ENCODE data around the gene HPS4. TPM values are rescaled to one million over a fixed set of nuclear protein-coding genes. Genes with fewer than 3 reads are reported as not detected.

HPS4 gene
- total RNA-seq, 1 experiment from 2014 or later = 48.1 TPM

GRCh38 chr22:26483043-26483438, 542 bp downstream of the HPS4 start (continued):
- TF ChIP-seq ATF3 (CRISPR knock-in tag; conservative IDR thresholded peaks at IDR 0.05) (no peak), SMAD4 (CRISPR knock-in tag; IDR thresholded peaks at IDR 0.05) (no peak), ZNF671 (CRISPR knock-in tag; IDR thresholded peaks at IDR 0.05) (no peak), CBFB (CRISPR knock-in tag; IDR thresholded peaks at IDR 0.05; ENCODE audit: low read depth) (no peak), SMAD3 (CRISPR knock-in tag; IDR thresholded peaks at IDR 0.05; ENCODE audit: borderline replicate concordance) (no peak), MXD4 (CRISPR knock-in tag; IDR thresholded peaks at IDR 0.05; ENCODE audit: borderline replicate concordance) (no peak)

- H3K27me3 Mint-ChIP-seq (ENCODE audit: low read depth) = no peaks in the 10 kb centered on the region
- peak overlapping the region; percentile 89 for H3K4me3 Mint-ChIP-seq
- DNase-seq (ENCODE audit: low spot score) = no peak
- ATAC-seq = no peak
- POLR2A ChIA-PET = interaction anchor here (2.2 kb wide), 1 partner anchor 175 kb away, joined by 7 read pairs; the partner anchor contains the start of gene MIAT
- TF ChIP-seq IRF2 (CRISPR knock-in tag; IDR thresholded peaks at IDR 0.05; ENCODE audit: borderline replicate concordance, low read depth) (no peak), RORB (CRISPR knock-in tag; IDR thresholded peaks at IDR 0.05) (no peak), ZNF671 (CRISPR knock-in tag; IDR thresholded peaks at IDR 0.05) (no peak), EMX1 (CRISPR knock-in tag; IDR thresholded peaks at IDR 0.05) (no peak), ZNF512 (CRISPR knock-in tag; IDR thresholded peaks at IDR 0.05; ENCODE audit: borderline replicate concordance) (no peak), ZNF317 (CRISPR knock-in tag; IDR thresholded peaks at IDR 0.05; ENCODE audit: borderline replicate concordance, low read depth) (no peak)
- H3K9me3 Mint-ChIP-seq = no peaks in the 10 kb centered on the region
- CTCF ChIA-PET = interaction anchor here (0.7 to 4.8 kb wide), 5 partner anchors 36 to 187 kb away, joined by 3 to 17 read pairs (median 4); no protein-coding TSS in a partner anchor
- H3K4me1 Mint-ChIP-seq = peaks cover 45% of the 10 kb centered on the region
- H3K36me3 Mint-ChIP-seq = peaks cover 26% of the 10 kb centered on the region
- peak overlapping the region; percentile 73; the same call in 1 of the 2 replicates for H3K27ac Mint-ChIP-seq
Measured at GRCh38 chr22:26482161-26482560, 1.4 kb downstream of the HPS4 start.

- Mint-ChIP-seq H3K27me3 (ENCODE audit: low read depth) (no peaks in the 10 kb centered on the region), H3K9me3 (no peaks in the 10 kb centered on the region), H3K27ac (peak overlapping the region; percentile 84; the same call in 1 of the 2 replicates), H3K36me3 (peaks cover 30% of the 10 kb centered on the region), H3K4me3 (peak overlapping the region; percentile 89), H3K4me1 (peaks cover 45% of the 10 kb centered on the region)
- TF ChIP-seq ZNF396 (CRISPR knock-in tag; IDR thresholded peaks at IDR 0.05; ENCODE audit: borderline replicate concordance) (no peak), ZSCAN18 (CRISPR knock-in tag; IDR thresholded peaks at IDR 0.05) (no peak), CTCF (IDR thresholded peaks at IDR 0.05) (no peak), ETV6 (CRISPR knock-in tag; IDR thresholded peaks at IDR 0.05) (no peak), ZNF317 (CRISPR knock-in tag; IDR thresholded peaks at IDR 0.05; ENCODE audit: borderline replicate concordance, low read depth) (no peak), ZNF423 (CRISPR knock-in tag; IDR thresholded peaks at IDR 0.05) (no peak), NFYB (CRISPR knock-in tag; conservative IDR thresholded peaks at IDR 0.05; ENCODE audit: low read depth) (no peak), NR3C1 (CRISPR knock-in tag; conservative IDR thresholded peaks at IDR 0.05; ENCODE audit: low read depth) (no peak), ZNF219 (CRISPR knock-in tag; IDR thresholded peaks at IDR 0.05; ENCODE audit: borderline replicate concordance) (no peak), USF2 (CRISPR knock-in tag; IDR thresholded peaks at IDR 0.05) (no peak), NFE2L1 (CRISPR knock-in tag; IDR thresholded peaks at IDR 0.05) (no peak), ZMAT4 (CRISPR knock-in tag; IDR thresholded peaks at IDR 0.05) (no peak), JUN (CRISPR knock-in tag; IDR thresholded peaks at IDR 0.05) (no peak), NR2C2 (CRISPR knock-in tag; IDR thresholded peaks at IDR 0.05) (no peak), ESRRA (CRISPR knock-in tag; IDR thresholded peaks at IDR 0.05; ENCODE audit: borderline replicate concordance) (no peak), FOXP1 (CRISPR knock-in tag; IDR thresholded peaks at IDR 0.05; ENCODE audit: borderline replicate concordance) (no peak), SMAD3 (CRISPR knock-in tag; IDR thresholded peaks at IDR 0.05; ENCODE audit: borderline replicate concordance) (no peak), ZNF512 (CRISPR knock-in tag; IDR thresholded peaks at IDR 0.05; ENCODE audit: borderline replicate concordance) (no peak)
- ChIA-PET CTCF (interaction anchor here (0.7 to 4.8 kb wide), 5 partner anchors 35 to 188 kb away, joined by 3 to 17 read pairs (median 4); no protein-coding TSS in a partner anchor), POLR2A (interaction anchor here (2.2 kb wide), 1 partner anchor 176 kb away, joined by 7 read pairs; the partner anchor contains the start of gene MIAT)
- DNase-seq (ENCODE audit: low spot score) = no peak
- ATAC-seq = no peak
Measured at GRCh38 chr22:26481694-26482093, 1.9 kb downstream of the HPS4 start.

Measured in WTC11 (cell line).